Stimulated activated naive CD4-positive, alpha-beta T cell (primary cell): Measurements from ENCODE around the gene SLC66A2.

Source experiments
- DNase-seq, 6 experiments: peaks; one replicate each; lab custom pipeline; 2025; lab: John Stamatoyannopoulos, UW

SLC66A2 gene

GRCh38 chr18:79919089-79919488, 32.4 kb downstream of the SLC66A2 start:
- DNase-seq: no peak

DNA sequence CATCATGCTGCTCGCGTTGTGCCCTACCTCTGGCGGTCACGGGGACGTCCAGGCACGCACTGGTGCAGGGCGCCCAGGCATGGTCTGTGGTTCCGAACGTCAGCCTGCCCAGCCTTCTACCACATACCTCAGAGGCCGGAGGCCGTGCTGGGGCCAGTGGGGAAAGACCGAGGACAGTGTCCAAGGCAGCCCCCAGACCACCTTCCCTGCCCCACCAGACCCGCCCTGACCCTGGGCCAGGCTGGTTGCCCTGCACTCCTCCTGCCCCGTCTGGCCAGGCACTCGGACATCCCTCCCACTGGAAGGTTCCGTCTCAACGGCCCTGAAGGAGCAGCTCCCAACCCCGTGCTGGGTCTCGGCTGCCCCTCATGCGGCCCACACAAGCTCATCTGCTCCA, 32.8 kb downstream of the SLC66A2 start:
- DNase-seq: no peak

DNA sequence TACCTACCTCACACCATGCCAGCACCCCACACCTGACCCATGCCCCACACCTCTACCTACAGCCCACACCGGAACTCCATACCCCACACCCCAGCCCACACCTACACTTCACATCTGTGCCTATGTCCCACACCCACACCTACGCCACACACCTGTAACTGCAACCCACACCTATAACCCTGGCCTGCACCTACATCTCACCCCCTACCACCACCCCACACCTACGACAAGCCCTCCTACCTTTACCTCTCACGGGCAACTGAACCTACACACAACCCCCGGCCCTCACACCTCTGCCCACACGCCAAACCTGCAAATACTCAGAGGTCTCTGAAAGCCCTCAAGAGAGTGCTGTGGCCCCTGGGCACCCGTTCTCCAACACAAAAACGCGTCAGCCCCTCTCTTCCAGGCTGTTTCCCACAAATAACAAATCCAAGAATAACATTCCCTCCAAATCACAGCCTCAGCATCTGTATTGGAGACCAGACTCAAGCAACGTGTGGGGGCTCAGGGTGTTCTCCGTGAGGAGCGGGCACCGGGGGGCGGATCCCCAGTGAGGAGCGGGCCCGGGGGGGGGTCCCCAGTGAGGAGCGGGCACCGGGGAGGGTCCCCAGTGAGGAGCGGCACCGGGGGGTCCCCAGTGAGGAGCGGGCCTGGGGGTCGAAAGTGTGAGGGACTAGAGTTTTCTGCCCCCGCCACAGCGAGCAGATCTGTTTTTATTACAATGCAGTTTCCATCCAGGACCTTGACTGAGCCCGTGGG, 33.4 kb downstream of the SLC66A2 start:
- DNase-seq: no peak

DNA sequence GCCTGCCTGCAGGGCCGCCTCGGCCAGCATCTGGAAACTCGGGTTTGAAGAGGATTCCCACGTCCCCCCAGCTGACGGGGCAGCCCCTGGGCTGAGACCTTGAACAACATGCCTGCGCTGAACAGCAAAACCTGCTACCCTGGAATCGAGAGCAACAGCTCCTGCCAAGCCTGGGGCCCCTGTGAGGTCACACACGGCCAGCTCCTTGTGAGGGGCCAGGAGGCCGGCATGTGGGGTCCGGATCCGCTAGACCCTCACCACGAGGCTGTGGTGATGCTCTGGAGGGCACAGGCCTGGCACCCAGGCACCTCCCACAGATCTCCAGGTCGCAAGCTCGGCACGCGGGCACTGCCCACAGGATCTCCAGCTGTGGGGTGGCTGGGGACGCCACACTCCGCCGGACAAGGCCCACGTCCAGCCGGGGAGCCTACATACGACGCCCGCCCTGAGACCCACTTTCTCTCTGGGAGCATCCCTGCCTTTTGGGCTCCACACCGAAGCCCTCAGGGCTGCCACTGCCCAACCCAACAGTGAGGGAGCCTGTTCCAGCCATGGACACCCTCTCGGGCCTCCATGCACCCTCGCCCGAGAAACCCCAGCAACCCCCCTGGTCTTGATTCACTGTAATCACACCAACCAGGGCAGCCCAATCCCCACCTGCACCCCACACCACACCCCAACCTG, 34.1 kb downstream of the SLC66A2 start:
- DNase-seq: no peak

DNA sequence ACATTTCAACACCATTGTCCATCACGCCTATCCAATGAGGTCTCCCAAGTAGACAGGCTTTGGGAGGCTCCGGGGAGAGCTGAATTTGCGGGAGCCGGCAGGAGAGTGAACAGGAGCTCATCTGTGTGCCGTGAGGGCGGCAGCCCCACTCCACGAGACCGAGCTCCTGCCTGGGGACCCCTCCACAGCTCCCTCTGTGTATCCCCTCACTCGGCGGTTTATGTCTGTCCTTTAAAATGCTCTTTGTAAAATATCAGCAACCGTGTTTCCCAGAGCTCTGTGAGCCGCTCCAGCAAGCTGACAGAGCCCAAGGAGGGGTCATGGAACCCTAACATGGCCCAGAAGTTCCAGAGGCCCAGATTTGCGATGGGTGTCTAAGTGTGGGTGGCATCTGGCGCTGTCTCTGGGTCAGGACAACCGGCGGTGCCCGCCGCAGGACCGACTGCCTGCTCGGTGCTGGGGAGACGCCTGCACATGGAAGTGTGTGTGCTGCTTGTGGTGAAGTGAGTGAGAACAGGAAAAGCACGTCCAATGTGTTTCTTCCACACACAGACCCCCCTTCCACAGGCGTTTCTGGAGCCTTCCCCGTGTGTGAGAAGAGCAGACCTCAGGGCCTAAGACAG, 34.8 kb downstream of the SLC66A2 start:
- no peak for DNase-seq

DNA sequence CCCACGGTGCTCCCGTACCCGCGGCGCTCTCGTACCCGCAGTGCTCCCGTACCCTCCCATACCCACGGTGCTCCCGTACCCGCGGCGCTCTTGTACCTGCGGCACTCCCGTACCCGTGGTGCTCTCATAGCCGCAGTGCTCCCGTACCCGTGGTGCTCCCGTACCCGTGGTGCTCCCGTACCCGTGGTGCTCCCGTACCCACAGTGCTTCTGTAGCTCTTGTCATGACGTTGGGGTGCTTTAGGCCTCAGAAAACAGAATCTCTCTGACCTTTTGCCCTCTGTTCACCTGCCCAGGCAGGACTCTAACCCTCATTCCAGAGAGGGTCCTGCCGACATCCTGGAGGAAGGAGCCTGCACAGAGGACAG, 35.3 kb downstream of the SLC66A2 start:
- DNase-seq: no peak

- DNase-seq: no peak
Observed at GRCh38 chr18:79915161-79916127, 36.0 kb downstream of the SLC66A2 start.

DNA sequence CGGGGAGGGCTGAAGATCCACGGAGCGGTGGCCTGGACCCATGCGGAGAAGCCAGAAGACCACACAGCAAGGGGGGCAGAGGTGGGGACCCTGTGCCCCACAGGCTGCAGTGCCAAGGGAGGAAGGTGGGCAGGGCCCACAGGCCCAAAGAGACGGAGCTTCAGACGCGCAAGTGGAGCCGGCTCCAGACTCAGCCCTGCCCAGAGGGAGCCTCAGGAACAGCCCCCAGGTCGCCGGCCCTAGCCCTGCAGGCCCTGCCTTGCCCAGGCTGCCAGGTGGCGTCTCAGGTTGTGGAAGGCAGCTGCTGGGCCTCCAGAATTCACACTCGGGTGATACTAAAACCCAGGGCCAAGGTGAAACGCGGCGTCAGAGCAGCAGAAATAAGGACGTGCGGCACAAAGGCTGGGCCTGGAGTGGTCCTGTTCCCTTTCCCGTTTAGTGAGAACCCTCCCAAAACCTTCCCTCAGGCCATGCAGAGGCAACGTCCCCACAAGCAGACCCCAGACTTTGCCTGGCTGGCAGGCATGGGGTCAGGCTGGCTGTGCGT, 36.8 kb downstream of the SLC66A2 start:
- no peak for DNase-seq

DNA sequence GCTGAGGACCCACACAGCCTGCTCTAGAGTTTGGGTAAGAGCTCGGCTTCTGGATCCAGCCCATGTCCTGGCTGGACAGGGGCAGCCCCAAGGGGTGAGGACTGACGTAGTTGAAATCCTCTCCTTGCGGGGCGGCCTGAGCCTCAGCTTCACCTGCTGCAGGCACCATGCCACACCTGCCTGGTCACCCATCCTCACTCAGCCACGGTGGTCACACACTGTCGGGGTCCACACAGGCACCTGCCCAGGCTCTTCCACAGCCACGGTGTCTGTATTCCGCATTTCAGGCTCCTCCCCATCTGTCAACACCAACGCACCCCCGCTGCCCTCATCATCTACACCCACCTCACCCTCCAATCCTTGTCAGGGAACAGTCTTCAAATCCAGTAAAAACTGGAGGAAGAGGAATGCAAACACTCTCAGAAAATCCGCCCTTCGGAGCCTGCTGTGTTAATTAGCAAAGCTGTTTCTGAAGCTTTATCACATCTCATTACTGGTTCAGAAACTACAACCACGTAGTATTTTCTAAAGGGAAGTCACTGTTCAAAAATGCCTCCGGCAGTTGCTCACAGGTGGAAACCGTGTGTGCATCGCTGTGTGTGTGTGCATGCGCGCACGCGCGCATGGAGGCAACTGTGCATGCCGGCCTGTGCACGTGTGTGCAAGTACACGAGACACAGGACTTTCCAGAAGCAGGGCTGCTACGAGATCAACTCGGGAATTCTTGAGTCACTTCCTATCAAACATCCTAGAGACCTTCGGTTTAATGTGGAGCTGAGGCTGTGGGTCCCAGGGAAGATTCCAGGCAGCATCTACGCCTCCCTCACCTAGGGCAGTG, 38.2 kb downstream of the SLC66A2 start:
- no peak for DNase-seq

DNA sequence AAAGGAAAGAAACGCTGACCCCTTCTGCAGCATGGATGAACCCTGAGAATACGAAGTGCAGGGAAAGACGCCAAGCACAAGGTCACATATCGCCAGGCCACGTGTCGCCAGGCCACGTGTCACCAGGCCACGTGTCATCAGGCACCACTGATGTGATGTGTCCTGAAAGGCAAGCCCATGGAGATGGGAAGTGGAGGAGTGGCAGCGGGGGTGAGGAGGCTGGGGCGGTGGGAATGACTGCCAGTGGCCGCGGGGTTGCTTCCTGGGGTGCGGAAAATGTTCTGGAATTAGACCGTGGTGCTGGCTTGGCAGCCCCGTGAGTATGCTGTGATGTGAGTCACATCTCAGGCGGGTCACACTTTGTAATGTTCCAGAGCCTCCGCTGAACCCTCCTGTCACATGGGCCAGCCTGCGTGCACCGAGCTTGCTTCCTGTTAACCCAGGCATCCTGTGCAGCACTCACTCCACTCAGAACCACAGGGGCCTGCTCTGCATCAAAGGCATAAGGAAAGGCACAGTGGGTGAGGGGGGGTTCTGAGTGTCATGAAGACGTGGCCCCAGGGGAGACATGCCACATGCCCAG, 39.0 kb downstream of the SLC66A2 start:
- peak in 4 of 6 experiments; percentile 27 to 53 (median 34) for DNase-seq

GRCh38 chr18:79911344-79912270, 39.8 kb downstream of the SLC66A2 start:
- DNase-seq: no peak

DNA sequence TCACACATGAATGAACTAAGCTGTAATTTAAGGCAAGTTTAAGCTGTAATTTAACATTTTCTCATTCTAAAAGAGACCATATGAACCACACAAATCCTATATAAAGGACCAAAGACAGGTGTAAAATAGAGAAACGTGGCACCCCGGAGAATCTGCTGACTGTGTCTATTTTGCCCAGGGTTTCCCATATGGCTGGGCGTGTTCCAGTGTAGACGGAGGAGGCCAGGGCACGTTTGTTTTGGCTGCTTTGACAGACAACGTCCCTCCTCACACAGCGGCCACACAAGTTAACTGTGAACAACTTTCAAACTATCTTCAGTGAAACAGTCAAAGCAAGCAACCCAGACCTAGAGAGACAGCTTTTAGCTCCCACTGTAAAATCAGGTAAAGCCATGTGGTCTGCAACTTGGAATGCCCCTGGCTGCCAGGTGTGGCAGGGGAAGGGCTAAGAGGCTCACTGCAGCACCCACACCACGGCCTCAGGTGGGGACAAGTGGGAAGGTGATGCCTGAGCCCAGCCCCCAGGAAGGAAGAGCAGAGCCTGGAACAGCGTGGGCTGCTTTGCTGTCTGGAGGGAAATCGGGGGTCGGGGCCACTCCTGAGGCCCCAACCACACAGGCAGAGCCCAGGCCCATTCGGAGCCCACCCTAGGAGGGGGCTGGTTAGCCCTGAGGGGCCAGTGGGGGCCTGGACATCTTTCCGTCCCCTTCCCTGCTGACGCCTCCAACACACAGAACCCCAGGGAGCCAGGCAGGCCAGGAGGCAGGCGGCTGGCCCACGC, 40.7 kb downstream of the SLC66A2 start:
- DNase-seq: no peak

DNA sequence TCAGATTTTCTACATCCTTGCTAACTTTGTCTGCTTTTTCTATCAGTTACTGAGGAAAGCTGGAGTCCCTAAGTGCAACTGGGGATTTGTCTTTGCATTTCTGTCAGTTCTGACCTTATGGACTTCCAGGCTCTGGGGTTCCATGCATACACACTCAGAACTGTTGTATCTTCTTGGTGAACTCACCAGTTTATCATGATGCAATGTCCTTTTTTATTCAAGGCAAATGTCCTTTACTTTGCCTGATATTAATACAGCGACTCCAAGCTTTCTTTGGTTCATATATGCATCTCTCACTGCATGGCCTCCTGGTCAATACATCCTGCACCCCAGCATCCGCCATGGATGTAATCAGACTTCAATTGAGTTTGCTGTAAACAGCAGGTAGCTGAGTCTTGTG, 44.7 kb downstream of the SLC66A2 start:
- no peak for DNase-seq

DNA sequence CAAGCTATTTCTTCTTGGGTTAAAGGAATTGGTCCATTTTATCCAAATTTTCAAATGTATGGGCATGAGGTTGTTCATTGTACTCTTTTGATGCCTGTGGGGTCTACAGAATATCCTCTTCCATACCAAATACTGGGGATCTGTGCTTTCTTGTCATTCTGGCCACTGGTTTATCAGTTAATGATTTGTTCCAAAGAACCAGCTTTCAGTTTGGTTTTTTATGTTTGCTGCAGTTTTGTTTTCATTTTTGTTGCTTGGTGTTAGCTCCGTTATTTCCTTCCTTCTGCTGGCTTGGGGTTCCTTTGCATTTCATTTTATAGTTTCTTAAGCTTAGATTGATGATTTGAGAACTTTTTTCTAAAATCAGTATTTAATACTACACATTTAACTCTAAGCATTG, 45.5 kb downstream of the SLC66A2 start:
- DNase-seq: no peak

DNA sequence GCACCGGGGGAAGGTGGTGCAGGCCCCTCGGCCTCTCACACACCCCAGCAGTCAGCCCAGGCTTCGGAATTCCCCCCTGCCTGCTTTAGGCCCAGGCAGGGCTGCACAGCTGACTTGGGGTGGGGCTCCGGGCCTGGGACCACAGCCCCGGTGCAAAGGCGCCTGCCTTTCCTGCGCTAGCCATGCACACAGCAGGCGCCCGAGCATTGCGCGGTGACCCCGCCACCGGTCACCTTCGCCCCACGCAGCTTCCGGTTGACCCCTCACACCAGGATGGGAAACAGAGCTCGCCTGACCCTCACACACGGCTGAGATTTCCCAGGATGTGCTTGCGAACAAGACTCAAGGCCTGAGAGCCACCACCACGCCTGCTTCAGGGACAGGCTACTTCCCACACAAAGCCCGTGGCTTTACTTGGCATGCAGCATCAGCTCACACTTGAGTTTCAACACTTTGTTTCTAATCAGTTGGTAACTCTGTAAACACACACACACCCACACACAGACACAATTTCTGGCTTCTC, 46.0 kb downstream of the SLC66A2 start:
- DNase-seq: no peak

- no peak for DNase-seq
Observed at GRCh38 chr18:79904357-79905147, 46.9 kb downstream of the SLC66A2 start.

- DNase-seq: no peak
Observed at GRCh38 chr18:79903787-79904356, 47.6 kb downstream of the SLC66A2 start.
